Medulla oblongata (tissue), 1 donor: ENCODE results near the gene SERPINA3.

Source experiments
- DNase-seq: peaks from one replicate; pipeline ENCODE4 v3.0.0-alpha.2; 2015; ENCODE audit errors: extremely low spot score

SERPINA3 gene

GRCh38 chr14:94655169-94655710 lies 43.0 kb downstream of the SERPINA3 start:
- DNase-seq, result no peak

GRCh38 chr14:94656043-94656442 lies 43.9 kb downstream of the SERPINA3 start:
- no peak for DNase-seq

- no peak for DNase-seq
These were observed 47.1 kb downstream of the SERPINA3 start for GRCh38 chr14:94659256-94659655.

- DNase-seq, result no peak
These were observed 47.7 kb downstream of the SERPINA3 start for GRCh38 chr14:94659901-94660300.

- no peak for DNase-seq
These were observed 48.2 kb downstream of the SERPINA3 start for GRCh38 chr14:94660306-94660946.

GRCh38 chr14:94663538-94663937 lies 51.3 kb downstream of the SERPINA3 start:
- no peak for DNase-seq

GRCh38 chr14:94663965-94664704 lies 51.9 kb downstream of the SERPINA3 start:
- no peak for DNase-seq

- peak; percentile 7 for DNase-seq
These were observed 52.9 kb downstream of the SERPINA3 start for GRCh38 chr14:94665121-94665520.

- DNase-seq, result no peak
These were observed 53.4 kb downstream of the SERPINA3 start for GRCh38 chr14:94665544-94665943.

- DNase-seq, result no peak
These were observed 58.6 kb downstream of the SERPINA3 start for GRCh38 chr14:94670692-94671285.

GRCh38 chr14:94671870-94672444 lies 59.8 kb downstream of the SERPINA3 start:
- no peak for DNase-seq

GRCh38 chr14:94673071-94673470 lies 60.9 kb downstream of the SERPINA3 start:
- no peak for DNase-seq
